Heart right ventricle (tissue), 16 donors: ENCODE measurements around the gene LAPTM4A. TPM values are rescaled to one million over a fixed set of nuclear protein-coding genes. Genes with fewer than 3 reads are reported as not detected.

ENCODE experiments used
- ATAC-seq, 8 donors: fragments of 200-7000 bp; cut with Tn5 transposase; one replicate each; pipeline ENCODE4 v1.9.1; 2020; ENCODE audit warnings: mild to moderate bottlenecking in 8 of 8, moderate library complexity in 8 of 8, moderate number of reproducible peaks in 1 of 8
- DNase-seq, 2 donors: peaks; one replicate each; pipeline ENCODE4 v3.0.0-alpha.2; 2020
- H3K27ac ChIP-seq, 10 donors: fragments of 200-600 bp; sonication (generic) in 2 of 10; one replicate each; pipeline versions ENCODE4 v1.5.0 to v1.8.0; 2020 to 2022; ENCODE audit warnings: mild to moderate bottlenecking in 3 of 10
- H3K27me3 ChIP-seq, 7 donors: fragments of 200-600 bp; one replicate each; pipeline ENCODE4 v1.8.0; 2021 to 2022; ENCODE audit warnings: mild to moderate bottlenecking in 2 of 7
- H3K36me3 ChIP-seq, 9 donors: fragments of 200-600 bp; sonication (generic) in 1 of 9; one replicate each; pipeline versions ENCODE4 v1.5.0 to v1.8.0; 2020 to 2022; ENCODE audit warnings: mild to moderate bottlenecking in 2 of 9
- H3K4me1 ChIP-seq, 9 donors: fragments of 200-600 bp; sonication (generic) in 1 of 9; one replicate each; pipeline versions ENCODE4 v1.5.0 to v1.8.0; 2020 to 2022; ENCODE audit warnings: mild to moderate bottlenecking in 4 of 9
- H3K4me3 ChIP-seq, 10 donors: fragments of 200-600 bp; sonication (generic) in 2 of 10; one replicate each; pipeline versions ENCODE4 v1.5.0 to v1.8.0; 2020 to 2022; ENCODE audit warnings: mild to moderate bottlenecking in 7 of 10, moderate library complexity in 2 of 10
- H3K9me3 ChIP-seq, 11 donors: fragments of 200-600 bp in 10 of 11; sonication (generic) in 2 of 11; one replicate each; pipeline versions ENCODE4 v1.5.0 to v1.8.0; 2013 to 2022; ENCODE audit warnings: mild to moderate bottlenecking in 2 of 11, control low read depth in 1 of 11, moderate library complexity in 1 of 11
- WGBS, 2 donors: extraction: QIAGEN DNeasy Blood & Tissue Kit; methylation state at CpG; one replicate each; pipeline ENCODE4 v1.1.7; 2013; ENCODE audit warnings: inconsistent platforms in 1 of 2; 5-methylcytosine and 5-hydroxymethylcytosine counted together
- intact Hi-C, 10 donors: fragments of 100-400 bp; cut with DNase I; formaldehyde crosslinking; loops; one replicate each; pipeline versions ENCODE4 v1.11.1 to v1.14.2; 2022
- polyA plus RNA-seq, 2 donors: library from polyadenylated mRNA; stranded (reverse); fragments of 200-250 nt; gene quantifications; one replicate each; pipeline ENCODE4 v1.2.3, GENCODE V29; 2013
- total RNA-seq, 10 donors: library from RNA; stranded (reverse); fragmentation: NEBNext Ultra II Directional in 3 of 10; extraction: Animal tissue kit (Norgen Biotek cat#: 25700) in 3 of 10; gene quantifications; one replicate each; pipeline versions ENCODE4 v1.2.1 to v1.2.4, GENCODE V29; 2021 to 2023
- TF ChIP-seq, protein P1 (sequence below), 9 donors: fragments of 200-600 bp; sonication (generic) in 2 of 9; IDR thresholded peaks; one replicate each; pipeline versions ENCODE4 v1.5.0 to v1.8.0; 2021 to 2022; ENCODE audit warnings: antibody characterized with exemption in 9 of 9, mild to moderate bottlenecking in 5 of 9, moderate library complexity in 1 of 9
- donor health status: Arrhythmogenic right ventricular cardiomyopathy.
- donor health status: ischemic (EF 13 %, LVEDD 7.1; RV severe dilation, severe dysfunction).
- donor health status: healthy with polysubstance abuse.
- donor health status: DM: no; HTN: yes; CAD: no.
- donor health status: DM: no; HTN: no; CAD: no.
- donor health status: ischemic (EF 25% LVEDD 6.9; RV normal size, moderate dysfunction).
- donor health status: ischemic (EF 25% LVEDD 5.7; RV mildly dilated, moderate dysfunction).
- donor health status: healthy.
- donor health status: DM: yes; HTN: yes; CAD: no.
- donor health status: Ischemic cardiomyopathy.
- donor health status: ischemic (EF 35%, LVEDD 5.7; RV mildly dilated, moderate dysfunction).
- donor health status: nonischemic (EF 11% LVEDD 7.7; RV severe dilation, severe dysfunction).
- donor health status: DM: yes; HTN: yes; CAD: no.
- donor health status: PGD.
- donor health status: ischemic (EF 29% LVEDD 5.4; RV normal size, mild dysfunction).
- donor health status: nonischemic (EF 23%, LVEDD 6.1; RV moderate dilation, normal function).

LAPTM4A gene
- total and polyA plus RNA-seq, 12 donors: 83.3 to 325 (median 183) TPM

DNA sequence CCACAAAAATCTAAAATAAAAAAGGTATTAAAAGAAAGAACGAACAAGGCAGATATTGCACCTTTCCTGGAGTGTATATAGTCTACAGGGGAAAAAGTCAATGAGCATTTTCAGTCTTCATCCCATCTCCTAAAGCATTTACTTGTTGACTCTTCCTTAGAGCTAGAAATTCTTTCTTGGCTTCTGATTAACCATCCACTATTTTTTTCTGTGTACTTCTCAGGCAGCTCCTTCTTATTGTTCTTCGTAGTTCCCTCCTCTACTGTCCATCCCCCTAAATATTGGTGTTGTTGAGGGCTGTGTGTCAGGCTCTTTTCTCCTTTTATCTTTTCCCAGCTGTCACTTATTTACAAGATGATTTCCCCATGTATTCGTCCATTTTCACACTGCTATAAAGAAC is 3.5 kb upstream of the LAPTM4A start:
- DNase-seq (no peak), ATAC-seq (no peak)
- TF ChIP-seq, protein P1, sequence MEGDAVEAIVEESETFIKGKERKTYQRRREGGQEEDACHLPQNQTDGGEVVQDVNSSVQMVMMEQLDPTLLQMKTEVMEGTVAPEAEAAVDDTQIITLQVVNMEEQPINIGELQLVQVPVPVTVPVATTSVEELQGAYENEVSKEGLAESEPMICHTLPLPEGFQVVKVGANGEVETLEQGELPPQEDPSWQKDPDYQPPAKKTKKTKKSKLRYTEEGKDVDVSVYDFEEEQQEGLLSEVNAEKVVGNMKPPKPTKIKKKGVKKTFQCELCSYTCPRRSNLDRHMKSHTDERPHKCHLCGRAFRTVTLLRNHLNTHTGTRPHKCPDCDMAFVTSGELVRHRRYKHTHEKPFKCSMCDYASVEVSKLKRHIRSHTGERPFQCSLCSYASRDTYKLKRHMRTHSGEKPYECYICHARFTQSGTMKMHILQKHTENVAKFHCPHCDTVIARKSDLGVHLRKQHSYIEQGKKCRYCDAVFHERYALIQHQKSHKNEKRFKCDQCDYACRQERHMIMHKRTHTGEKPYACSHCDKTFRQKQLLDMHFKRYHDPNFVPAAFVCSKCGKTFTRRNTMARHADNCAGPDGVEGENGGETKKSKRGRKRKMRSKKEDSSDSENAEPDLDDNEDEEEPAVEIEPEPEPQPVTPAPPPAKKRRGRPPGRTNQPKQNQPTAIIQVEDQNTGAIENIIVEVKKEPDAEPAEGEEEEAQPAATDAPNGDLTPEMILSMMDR (IDR thresholded peaks at IDR 0.05): no peak
- H3K27me3 ChIP-seq: peaks cover 0 to 18% (median 0%) of the 10 kb centered on the region in 7 donors
- no peak overlapping the region for H3K4me3 ChIP-seq
- WGBS, 2 donors: 94 to 96% methylated on average over 3 of the region's 3 CpGs
- H3K4me1 ChIP-seq: peaks cover 0 to 16% (median 11%) of the 10 kb centered on the region in 9 donors
- no peak overlapping the region for H3K27ac ChIP-seq
- intact Hi-C loops: loop anchor here in 3 of 10 donors (5.0 kb wide), 3 partner anchors 37 to 153 kb away; partner anchors contain the start of gene TTC32 (in 1 of the 3)
- no peaks in the 10 kb centered on the region for H3K9me3 ChIP-seq
- H3K36me3 ChIP-seq: no peaks in the 10 kb centered on the region

DNA sequence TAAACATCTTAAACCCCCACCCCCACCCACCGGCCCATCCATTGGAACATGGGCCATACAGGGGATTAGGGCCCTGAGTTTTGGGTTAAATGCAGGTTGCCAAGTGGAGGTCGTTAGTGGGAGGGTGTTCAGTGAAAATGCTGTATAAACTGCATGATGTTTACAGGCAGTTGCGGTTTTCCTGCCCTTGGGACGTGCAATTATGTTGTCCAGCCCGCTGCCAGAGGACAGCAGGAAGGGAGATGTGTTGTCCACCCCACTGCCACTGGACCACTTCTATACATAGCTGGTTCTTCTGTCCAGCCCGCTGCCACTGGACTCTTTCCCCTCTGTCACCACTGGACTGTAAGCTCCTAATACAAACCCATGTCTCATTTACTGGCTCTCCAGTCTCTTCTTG is 2.7 kb upstream of the LAPTM4A start:
- H3K9me3 ChIP-seq: no peaks in the 10 kb centered on the region
- H3K4me1 ChIP-seq: peaks cover 0 to 25% (median 17%) of the 10 kb centered on the region in 9 donors
- peaks cover 0 to 18% (median 0%) of the 10 kb centered on the region in 7 donors for H3K27me3 ChIP-seq
- ATAC-seq (no peak), DNase-seq (no peak)
- intact Hi-C loops: loop anchor here in 3 of 10 donors (5.0 kb wide), 3 partner anchors 37 to 152 kb away; partner anchors contain the start of gene TTC32 (in 1 of the 3)
- H3K27ac ChIP-seq: no peak overlapping the region
- no peaks in the 10 kb centered on the region for H3K36me3 ChIP-seq
- 93 to 95% methylated on average over 6 of the region's 6 CpGs for WGBS, 2 donors
- no peak overlapping the region for H3K4me3 ChIP-seq
- TF ChIP-seq, protein P1 (IDR thresholded peaks at IDR 0.05): no peak

DNA sequence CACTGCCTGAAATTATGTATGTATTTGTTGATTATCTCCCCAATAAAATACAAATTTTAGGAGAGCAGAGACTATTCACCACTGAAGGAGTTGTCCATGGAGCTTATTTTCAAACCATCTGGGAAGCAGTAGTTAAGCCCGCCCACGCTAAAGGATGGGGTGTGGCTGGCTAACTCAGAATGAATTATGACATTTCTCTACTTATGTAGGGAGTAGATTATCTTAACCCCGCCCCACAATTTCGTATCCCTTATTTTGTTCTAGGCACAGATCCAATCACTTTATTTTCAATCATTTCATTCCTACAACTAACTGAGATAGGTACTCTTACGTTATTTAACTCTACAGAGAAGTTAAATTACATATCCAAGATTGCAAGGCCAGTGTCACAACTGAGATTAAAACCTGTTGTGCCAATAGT is 1.4 kb upstream of the LAPTM4A start:
- H3K9me3 ChIP-seq: no peaks in the 10 kb centered on the region
- intact Hi-C loops: loop anchor here in 4 of 10 donors (2.0 to 5.0 kb wide), 4 partner anchors 18 to 151 kb away; partner anchors contain the start of gene TTC32 (in 1 of the 4)
- peak overlapping the region; percentile 87 to 99 (median 98) for H3K27ac ChIP-seq
- H3K4me3 ChIP-seq: peak overlapping the region in 9 of 10 donors; percentile 60 to 91 (median 70)
- H3K27me3 ChIP-seq: peaks cover 0 to 18% (median 0%) of the 10 kb centered on the region in 7 donors
- H3K4me1 ChIP-seq: peaks cover 0 to 37% (median 30%) of the 10 kb centered on the region in 9 donors
- 14 to 17% methylated on average over 5 of the region's 5 CpGs for WGBS, 2 donors
- H3K36me3 ChIP-seq: no peaks in the 10 kb centered on the region
- ATAC-seq (no peak), DNase-seq (peak; percentile 35 to 61)
- TF ChIP-seq, protein P1 (IDR thresholded peaks at IDR 0.05): no peak

GRCh38 chr2:20052229-20052851 is 912 bp upstream of the LAPTM4A start:
- DNase-seq (no peak), ATAC-seq (no peak)
- H3K27ac ChIP-seq: peak overlapping the region; percentile 87 to 99 (median 98)
- H3K36me3 ChIP-seq: no peaks in the 10 kb centered on the region
- no peaks in the 10 kb centered on the region for H3K9me3 ChIP-seq
- peak overlapping the region; percentile 48 to 91 (median 69) for H3K4me3 ChIP-seq
- intact Hi-C loops: loop anchor here in 4 of 10 donors (2.0 to 5.0 kb wide), 4 partner anchors 18 to 150 kb away; partner anchors contain the start of gene TTC32 (in 1 of the 4)
- TF ChIP-seq, protein P1 (IDR thresholded peaks at IDR 0.05): peak in 1 of 9 donors; percentile 3
- peaks cover 0 to 13% (median 0%) of the 10 kb centered on the region in 7 donors for H3K27me3 ChIP-seq
- whole genome bisulfite sequencing, 2 donors: 2% methylated on average over 10 of the region's 10 CpGs
- peaks cover 0 to 41% (median 30%) of the 10 kb centered on the region in 9 donors for H3K4me1 ChIP-seq
